ENCODE measurements around the gene CUBN.

The CUBN gene

GRCh38 chr10:16867556-16867955 lies 262.1 kb downstream of the CUBN start:
- no peak for TF ChIP-seq CTCF (IDR thresholded peaks at IDR 0.05; ENCODE audit: insufficient read depth, low read depth, low read length, missing control alignments)
- H3K4me3 ChIP-seq (ENCODE audit: low read depth, low read length), result no peak overlapping the region
- DNase-seq (ENCODE audit: low read depth), result no peak

- H3K4me3 ChIP-seq (ENCODE audit: low read depth, low read length), result no peak overlapping the region
- DNase-seq (ENCODE audit: low read depth), result no peak
- TF ChIP-seq CTCF (IDR thresholded peaks at IDR 0.05; ENCODE audit: insufficient read depth, low read depth, low read length, missing control alignments), result no peak
Measured at GRCh38 chr10:16866541-16867275, 262.9 kb downstream of the CUBN start.

- no peak for DNase-seq (ENCODE audit: low read depth)
- TF ChIP-seq CTCF (IDR thresholded peaks at IDR 0.05; ENCODE audit: insufficient read depth, low read depth, low read length, missing control alignments), result no peak
- no peak overlapping the region for H3K4me3 ChIP-seq (ENCODE audit: low read depth, low read length)
Measured at GRCh38 chr10:16865766-16866165, 263.8 kb downstream of the CUBN start.

GRCh38 chr10:16863766-16864165 lies 265.8 kb downstream of the CUBN start:
- no peak overlapping the region for H3K4me3 ChIP-seq (ENCODE audit: low read depth, low read length)
- DNase-seq (ENCODE audit: low read depth), result no peak
- TF ChIP-seq CTCF (IDR thresholded peaks at IDR 0.05; ENCODE audit: insufficient read depth, low read depth, low read length, missing control alignments), result no peak

GRCh38 chr10:16857419-16857818 lies 272.2 kb downstream of the CUBN start:
- DNase-seq (ENCODE audit: low read depth), result no peak
- TF ChIP-seq CTCF (IDR thresholded peaks at IDR 0.05; ENCODE audit: insufficient read depth, low read depth, low read length, missing control alignments), result no peak

GRCh38 chr10:16856567-16856966 lies 273.0 kb downstream of the CUBN start:
- no peak overlapping the region for H3K4me3 ChIP-seq (ENCODE audit: low read depth, low read length)
- no peak for TF ChIP-seq CTCF (IDR thresholded peaks at IDR 0.05; ENCODE audit: insufficient read depth, low read depth, low read length, missing control alignments)
- no peak for DNase-seq (ENCODE audit: low read depth)

More at GRCh38 chr10:16857419-16857818, 272.2 kb downstream of the CUBN start:
- H3K4me3 ChIP-seq (ENCODE audit: low read depth, low read length), result no peak overlapping the region

- H3K4me3 ChIP-seq (ENCODE audit: low read depth, low read length), result no peak overlapping the region
- TF ChIP-seq CTCF (IDR thresholded peaks at IDR 0.05; ENCODE audit: insufficient read depth, low read depth, low read length, missing control alignments), result no peak
- no peak for DNase-seq (ENCODE audit: low read depth)
Measured at GRCh38 chr10:16856092-16856491, 273.5 kb downstream of the CUBN start.
